Measurements from ENCODE around the gene COL16A1.

COL16A1 gene

DNA sequence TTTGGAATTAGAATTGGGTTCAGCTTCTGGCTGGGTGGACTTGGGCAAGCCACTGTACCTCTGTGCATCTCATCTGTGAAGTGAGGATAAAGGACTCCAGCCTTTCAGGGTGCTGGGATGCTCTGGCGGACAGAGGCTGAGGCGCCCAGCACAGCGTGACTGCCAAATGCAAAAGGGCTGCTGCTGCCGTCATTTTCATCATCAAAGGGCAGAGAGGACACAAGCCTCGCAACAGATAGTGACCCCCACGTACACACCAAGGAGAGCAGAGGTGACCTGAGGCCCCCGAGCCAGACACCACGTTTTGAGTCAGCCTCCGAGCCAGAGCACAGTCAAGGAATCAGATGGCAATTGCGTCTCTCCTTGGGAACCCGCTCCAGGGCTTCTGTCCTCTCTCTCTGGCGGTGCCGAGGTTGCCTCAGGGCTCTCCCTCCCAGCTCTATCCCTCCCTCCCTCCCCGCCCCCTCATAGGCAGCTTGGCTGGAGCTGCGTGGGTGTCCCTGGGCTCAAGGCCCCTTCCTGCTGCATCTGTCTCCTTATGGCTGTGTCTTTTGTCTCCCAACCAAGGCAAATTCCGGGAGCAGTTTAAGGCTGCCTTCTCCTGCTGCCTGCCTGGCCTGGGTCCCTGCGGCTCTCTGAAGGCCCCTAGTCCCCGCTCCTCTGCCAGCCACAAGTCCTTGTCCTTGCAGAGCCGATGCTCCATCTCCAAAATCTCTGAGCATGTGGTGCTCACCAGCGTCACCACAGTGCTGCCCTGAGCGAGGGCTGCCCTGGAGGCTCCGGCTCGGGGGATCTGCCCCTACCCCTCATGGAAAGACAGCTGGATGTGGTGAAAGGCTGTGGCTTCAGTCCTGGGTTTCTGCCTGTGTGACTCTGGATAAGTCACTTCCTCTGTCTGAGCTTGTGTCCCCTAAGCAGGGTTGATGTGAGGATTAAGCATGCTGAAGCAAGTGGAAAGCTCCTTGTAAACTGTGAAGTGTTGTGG lies 77.3 kb downstream of the COL16A1 start:
- DNase-seq (ENCODE audit: low read depth in 2 of 2, low spot score in 1 of 2): no peak

GRCh38 chr1:31625561-31626222 lies 78.1 kb downstream of the COL16A1 start:
- no peak for DNase-seq (ENCODE audit: low read depth in 2 of 2, low spot score in 1 of 2)

DNA sequence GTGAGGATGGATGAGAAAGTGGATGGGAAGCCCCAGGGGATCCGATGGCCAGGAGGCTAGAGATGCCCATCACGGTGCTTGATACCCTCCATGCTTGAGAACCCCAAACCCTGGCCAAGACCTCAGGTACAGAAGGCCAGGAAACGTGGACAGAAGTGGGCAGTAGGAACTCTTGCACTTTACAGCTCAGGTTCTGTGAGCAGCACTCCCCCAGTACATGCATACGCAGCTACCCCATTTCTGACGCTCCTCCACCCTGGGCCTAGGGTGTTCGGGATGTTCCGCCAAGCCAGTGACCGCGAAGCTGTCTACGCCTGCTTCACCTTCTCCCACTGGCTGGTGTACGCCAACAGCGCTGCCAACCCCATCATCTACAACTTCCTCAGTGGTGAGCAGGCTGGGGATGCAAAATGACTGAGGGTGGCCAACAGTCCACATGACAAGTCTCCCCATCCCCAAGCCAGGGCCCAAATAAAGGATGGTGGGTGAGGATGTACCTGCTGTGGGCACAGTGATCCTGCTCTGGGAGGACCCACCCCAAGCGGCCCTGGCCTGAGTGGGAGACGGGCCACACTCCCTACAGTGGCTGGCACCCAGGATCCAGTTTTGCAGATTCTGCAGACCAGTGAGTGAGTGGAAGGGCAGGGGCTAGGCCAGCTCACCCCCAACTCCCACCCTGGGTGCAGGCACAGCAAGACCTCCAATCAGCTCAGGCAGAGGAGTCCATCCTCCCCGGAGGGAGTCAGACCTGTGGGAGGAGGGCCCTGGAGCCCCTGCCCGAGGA lies 78.9 kb downstream of the COL16A1 start:
- no peak for DNase-seq (ENCODE audit: low read depth in 2 of 2, low spot score in 1 of 2)

GRCh38 chr1:31624309-31624708 lies 79.5 kb downstream of the COL16A1 start:
- no peak for DNase-seq (ENCODE audit: low read depth in 2 of 2, low spot score in 1 of 2)

- no peak for DNase-seq (ENCODE audit: low read depth in 2 of 2, low spot score in 1 of 2)
Measured at GRCh38 chr1:31623365-31623764, 80.5 kb downstream of the COL16A1 start.

- no peak for DNase-seq (ENCODE audit: low read depth in 2 of 2, low spot score in 1 of 2)
Measured at GRCh38 chr1:31621847-31622730, 81.7 kb downstream of the COL16A1 start.

DNA sequence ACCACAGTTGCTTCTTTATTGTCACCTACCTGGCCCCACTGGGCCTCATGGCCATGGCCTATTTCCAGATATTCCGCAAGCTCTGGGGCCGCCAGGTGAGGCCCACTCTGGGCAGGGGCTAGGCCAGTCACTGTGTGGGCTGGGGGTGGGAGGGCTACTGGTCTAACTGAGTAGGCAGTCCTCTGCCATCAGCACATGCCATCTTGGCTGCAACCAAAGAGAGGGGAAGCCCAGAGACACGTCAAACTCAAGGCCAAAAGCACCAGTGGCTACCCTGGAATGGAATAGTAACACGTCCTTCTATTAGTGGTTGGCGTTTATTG lies 82.4 kb downstream of the COL16A1 start:
- DNase-seq (ENCODE audit: low read depth in 2 of 2, low spot score in 1 of 2): no peak

GRCh38 chr1:31620631-31621497 lies 83.0 kb downstream of the COL16A1 start:
- DNase-seq (ENCODE audit: low read depth in 2 of 2, low spot score in 1 of 2): no peak

DNA sequence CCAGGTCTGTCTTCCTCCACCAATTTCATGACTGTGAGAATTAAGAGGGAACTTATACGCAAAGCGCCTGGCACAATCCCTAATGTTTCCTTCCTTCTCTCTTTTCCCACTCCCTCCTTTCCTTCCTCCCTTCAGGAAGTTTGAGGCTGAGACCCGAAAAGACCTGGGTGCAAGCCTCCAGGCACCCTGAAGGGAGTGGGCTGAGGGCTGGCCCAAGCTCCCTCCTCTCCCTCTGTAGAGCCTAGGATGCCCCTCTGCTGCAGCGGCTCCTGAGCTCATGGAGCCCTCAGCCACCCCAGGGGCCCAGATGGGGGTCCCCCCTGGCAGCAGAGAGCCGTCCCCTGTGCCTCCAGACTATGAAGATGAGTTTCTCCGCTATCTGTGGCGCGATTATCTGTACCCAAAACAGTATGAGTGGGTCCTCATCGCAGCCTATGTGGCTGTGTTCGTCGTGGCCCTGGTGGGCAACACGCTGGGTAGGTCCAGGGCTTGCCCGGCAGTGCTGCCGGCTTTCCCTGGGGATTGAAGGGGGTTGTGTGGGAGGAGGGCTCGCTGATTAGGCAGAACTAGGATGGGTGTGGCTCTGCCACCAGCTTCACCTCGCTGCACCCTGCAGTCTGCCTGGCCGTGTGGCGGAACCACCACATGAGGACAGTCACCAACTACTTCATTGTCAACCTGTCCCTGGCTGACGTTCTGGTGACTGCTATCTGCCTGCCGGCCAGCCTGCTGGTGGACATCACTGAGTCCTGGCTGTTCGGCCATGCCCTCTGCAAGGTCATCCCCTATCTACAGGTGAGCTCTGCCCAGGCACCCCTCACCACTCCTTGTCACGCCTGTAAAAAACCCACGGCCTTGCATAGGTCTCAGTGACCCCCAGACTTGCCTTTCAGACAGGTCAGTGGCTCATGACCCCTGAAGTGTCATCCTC lies 84.6 kb downstream of the COL16A1 start:
- DNase-seq (ENCODE audit: low read depth in 2 of 2, low spot score in 1 of 2): no peak

GRCh38 chr1:31617916-31618746 lies 85.7 kb downstream of the COL16A1 start:
- DNase-seq (ENCODE audit: low read depth in 2 of 2, low spot score in 1 of 2): no peak

GRCh38 chr1:31617218-31617915 lies 86.5 kb downstream of the COL16A1 start, which contains the start of gene HCRTR1:
TSS of gene HCRTR1 (plus strand) at chr1:31617689. CDS start at chr1:31619193, 1,504 bp downstream.
- no peak for DNase-seq (ENCODE audit: low read depth in 2 of 2, low spot score in 1 of 2)

GRCh38 chr1:31615939-31616338 lies 87.9 kb downstream of the COL16A1 start:
- no peak for DNase-seq (ENCODE audit: low read depth in 2 of 2, low spot score in 1 of 2)

GRCh38 chr1:31615414-31615813 lies 88.4 kb downstream of the COL16A1 start:
- DNase-seq (ENCODE audit: low read depth in 2 of 2, low spot score in 1 of 2): no peak

DNA sequence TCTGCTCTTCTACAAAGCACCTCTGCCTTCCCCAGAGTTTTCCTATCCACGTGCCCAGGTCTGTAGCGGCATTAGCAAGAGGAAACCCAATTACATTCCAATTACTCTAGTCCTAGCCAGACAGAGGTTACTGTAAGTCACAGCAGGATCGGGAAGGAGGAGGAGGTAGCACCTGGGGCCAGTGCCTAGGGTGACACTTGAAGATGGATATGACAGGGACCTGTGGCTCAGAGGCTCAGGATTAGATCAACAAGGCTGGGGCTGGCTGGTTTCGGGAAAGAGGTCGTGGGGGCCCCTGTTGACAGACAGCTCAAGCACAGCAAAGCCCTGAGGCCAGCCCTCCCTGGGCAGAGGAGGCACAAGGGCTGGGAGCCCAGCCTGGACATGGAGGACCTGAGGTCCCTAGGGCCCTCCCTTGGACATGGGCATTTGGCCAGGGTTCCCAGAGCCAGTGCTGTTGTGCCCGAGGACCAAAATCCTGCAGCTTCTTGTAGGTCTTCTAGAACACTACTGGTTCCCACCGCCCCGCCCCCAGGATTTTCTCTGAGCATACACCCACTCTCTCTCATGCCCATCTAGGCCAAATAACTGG lies 89.3 kb downstream of the COL16A1 start:
- no peak for DNase-seq (ENCODE audit: low read depth in 2 of 2, low spot score in 1 of 2)

DNA sequence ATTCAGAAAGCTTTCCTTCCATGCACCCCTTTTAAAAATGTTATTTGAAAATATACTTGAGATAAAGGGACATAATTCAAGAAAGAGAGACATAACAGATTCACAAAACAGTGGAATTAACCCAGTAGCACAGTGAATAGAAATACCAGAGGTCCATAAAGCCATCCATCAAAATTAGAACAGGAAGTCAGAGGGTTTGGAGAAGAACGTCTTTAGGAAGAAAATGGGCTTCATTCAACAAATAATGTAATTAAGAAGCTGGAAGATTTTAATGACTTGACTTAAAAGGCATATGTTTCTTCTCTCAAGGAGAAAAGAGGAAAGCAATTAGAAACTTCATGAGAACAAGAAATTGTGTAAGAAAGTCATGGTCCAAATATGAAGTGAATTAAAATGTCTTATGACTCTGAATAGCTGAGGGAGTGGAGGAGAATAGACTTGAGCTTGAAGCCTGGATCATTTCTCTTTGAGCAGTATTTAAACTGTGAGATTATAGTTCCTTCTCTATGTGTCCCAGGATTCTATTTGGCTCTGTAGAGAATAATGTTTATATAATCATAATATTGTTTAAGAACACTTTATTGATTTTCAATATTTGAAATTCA lies 94.2 kb downstream of the COL16A1 start:
- no peak for DNase-seq (ENCODE audit: low read depth in 2 of 2, low spot score in 1 of 2)

DNA sequence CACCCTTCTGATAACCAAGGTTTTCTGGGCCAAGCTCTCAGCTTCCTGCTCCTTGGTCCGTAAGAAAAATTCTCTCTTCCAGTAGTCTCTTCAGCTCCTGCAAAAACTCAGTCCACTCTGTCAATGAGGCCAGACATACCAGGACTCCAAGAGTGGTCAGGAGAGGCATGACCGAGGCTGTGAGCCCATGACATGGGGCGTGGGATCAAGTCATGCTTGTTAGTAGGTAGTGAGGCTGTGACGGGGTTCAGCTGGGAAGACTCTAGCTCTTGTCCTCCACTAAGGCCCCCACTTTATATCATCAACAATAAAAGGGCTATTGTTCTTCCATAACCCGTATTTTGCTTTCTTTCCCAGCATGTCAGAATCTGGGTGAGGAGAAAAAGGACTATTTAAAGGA lies 96.5 kb downstream of the COL16A1 start:
- no peak for DNase-seq (ENCODE audit: low read depth in 2 of 2, low spot score in 1 of 2)
